ENCODE results near the gene MOB3A.

DNA sequence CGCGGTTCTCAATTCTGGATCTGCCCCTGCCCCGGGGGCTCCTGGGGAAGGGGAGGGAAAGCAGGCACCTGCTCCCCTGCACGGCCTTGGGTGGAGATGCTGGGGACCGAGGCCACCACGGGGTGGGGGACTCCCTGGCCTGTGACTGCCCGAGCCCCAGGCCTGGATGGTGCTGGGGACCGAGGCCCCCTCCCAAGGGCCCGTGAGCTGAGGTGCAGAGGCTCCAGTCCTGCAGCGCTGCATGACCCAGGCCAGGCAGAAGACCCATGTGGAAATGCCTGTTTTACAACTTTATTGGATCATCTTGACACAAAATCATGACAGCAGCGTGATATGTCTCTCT is 4.6 kb upstream of the MOB3A start:
- TF ChIP-seq CTCF (IDR thresholded peaks at IDR 0.05 in 4 of 5, conservative IDR thresholded peaks at IDR 0.05 in 1 of 5) (no peak), POLR2A (IDR thresholded peaks at IDR 0.05) (no peak)
